IMR-90 (cell line): Measurements from ENCODE around the gene NAA60. TPM values are rescaled to one million over a fixed set of nuclear protein-coding genes. Genes with fewer than 3 reads are reported as not detected.
"Not testable (repeated sequence)": the region's sequence is repeated elsewhere in the genome, so short reads cannot be mapped to it uniquely, and the experiment has no call there.

Source experiments
- ATAC-seq: fragments of 200-7000 bp; cut with Tn5 transposase; 2 replicates; pipeline ENCODE4 v1.9.1; 2020; ENCODE audit warnings: low read depth, mild to moderate bottlenecking, moderate library complexity
- BruUV-seq: library from RNA; stranded (reverse); fragments of 400-500 nt; replicated peaks from 2 replicates; lab custom pipeline; 2021; lab: Mats Ljungman, UMichigan
- CTCF ChIA-PET: fragments of 300-600 bp; formaldehyde crosslinking; extraction: SDS; loops from one replicate; lab custom pipeline; 2021; ENCODE audit warnings: antibody characterized with exemption; lab: Yijun Ruan, JAX
- POLR2A ChIA-PET: fragments of 300-600 bp; sonication (Branson Sonifier 250); formaldehyde crosslinking; loops from one replicate; lab custom pipeline; 2022; ENCODE audit warnings: antibody characterized with exemption; ENCODE audit not compliant: unreplicated experiment; lab: Charles Lee
- DNase-seq: peaks from one replicate; pipeline ENCODE4 v3.0.0; 2013
- H2AFZ ChIP-seq: replicated peaks from 2 replicates; pipeline ENCODE3; 2013; ENCODE audit warnings: low read length, mild to moderate bottlenecking; ENCODE audit not compliant: poor library complexity
- H2AK5ac ChIP-seq: 2 replicates; pipeline ENCODE4 v1.6.1; 2013; ENCODE audit warnings: low read depth, low read length, inconsistent platforms
- H2AK9ac ChIP-seq: replicated peaks from 2 replicates; pipeline ENCODE3; 2013; ENCODE audit warnings: mild to moderate bottlenecking, low read depth, low read length, moderate library complexity; ENCODE audit not compliant: poor library complexity
- H2BK120ac ChIP-seq: 2 replicates; pipeline ENCODE4 v1.6.1; 2013; ENCODE audit warnings: low read depth, low read length, inconsistent platforms
- H2BK15ac ChIP-seq: 3 replicates; pipeline ENCODE4 v1.6.1; 2013; ENCODE audit warnings: low read depth, low read length, inconsistent platforms
- H2BK20ac ChIP-seq: 2 replicates; pipeline ENCODE4 v1.6.1; 2013; ENCODE audit warnings: low read depth, mild to moderate bottlenecking, inconsistent platforms, low read length, moderate library complexity
- H2BK5ac ChIP-seq: 2 replicates; pipeline ENCODE4 v1.6.1; 2013; ENCODE audit warnings: mild to moderate bottlenecking, low read depth, low read length, inconsistent platforms; ENCODE audit not compliant: poor library complexity, severe bottlenecking
- H3K14ac ChIP-seq: replicated peaks from 2 replicates; pipeline ENCODE4 v1.6.1; 2013; ENCODE audit warnings: low read depth, low read length, inconsistent platforms
- H3K18ac ChIP-seq: 2 replicates; pipeline ENCODE4 v1.6.1; 2013; ENCODE audit warnings: low read depth, low read length, control low read depth
- H3K23ac ChIP-seq: 2 replicates; pipeline ENCODE4 v1.6.1; 2013; ENCODE audit warnings: low read depth, low read length, inconsistent platforms
- H3K27ac ChIP-seq: 2 replicates; pipeline ENCODE4 v1.5.1; 2013; ENCODE audit warnings: mild to moderate bottlenecking, control low read depth, low read length; ENCODE audit not compliant: insufficient read depth
- H3K27me3 ChIP-seq: 2 replicates; pipeline ENCODE4 v1.6.1; 2013; ENCODE audit warnings: low read length; ENCODE audit not compliant: control insufficient read depth, insufficient read depth
- H3K36me3 ChIP-seq: 2 replicates; pipeline ENCODE4 v1.6.1; 2013; ENCODE audit warnings: low read length, mixed read lengths; ENCODE audit not compliant: control insufficient read depth, insufficient read depth
- H3K4ac ChIP-seq: 2 replicates; pipeline ENCODE4 v1.6.1; 2013; ENCODE audit warnings: low read depth, low read length, inconsistent platforms
- H3K4me1 ChIP-seq: 2 replicates; pipeline ENCODE4 v1.6.1; 2013; ENCODE audit warnings: low read length, mixed read lengths; ENCODE audit not compliant: control insufficient read depth, insufficient read depth
- H3K4me2 ChIP-seq: 2 replicates; pipeline ENCODE4 v1.6.1; 2013; ENCODE audit warnings: low read depth, mild to moderate bottlenecking, control low read depth, low read length, moderate library complexity
- H3K4me3 ChIP-seq: 2 replicates; pipeline ENCODE4 v1.5.1; 2013; ENCODE audit warnings: low read depth, mild to moderate bottlenecking, control low read depth, low read length, moderate library complexity; ENCODE audit not compliant: insufficient read depth
- H3K56ac ChIP-seq: 2 replicates; pipeline ENCODE4 v1.6.1; 2013; ENCODE audit warnings: low read length, inconsistent platforms; ENCODE audit not compliant: insufficient read depth; ENCODE audit errors: extremely low read depth
- H3K79me1 ChIP-seq, 2 experiments: 2 replicates each; pipeline ENCODE4 v1.6.1; 2013; ENCODE audit warnings: low read length in 2 of 2, inconsistent platforms in 1 of 2, low read depth in 1 of 2
- H3K9ac ChIP-seq: 2 replicates; pipeline ENCODE4 v1.6.1; 2013; ENCODE audit warnings: low read depth, low read length, control low read depth
- H3K9me1 ChIP-seq: 2 replicates; pipeline ENCODE4 v1.6.1; 2013; ENCODE audit warnings: low read length, inconsistent platforms; ENCODE audit not compliant: insufficient read depth
- H3K9me3 ChIP-seq: 2 replicates; pipeline ENCODE4 v1.6.1; 2013; ENCODE audit warnings: low read length; ENCODE audit not compliant: control insufficient read depth, insufficient read depth
- H4K20me1 ChIP-seq: 2 replicates; pipeline ENCODE4 v1.6.1; 2013; ENCODE audit warnings: low read length, inconsistent platforms; ENCODE audit not compliant: insufficient read depth
- H4K5ac ChIP-seq: 2 replicates; pipeline ENCODE4 v1.6.1; 2013; ENCODE audit warnings: mild to moderate bottlenecking, low read depth, low read length, control low read depth
- H4K8ac ChIP-seq, 2 experiments: 2 replicates each; pipeline ENCODE4 v1.6.1; 2013; ENCODE audit warnings: low read depth in 2 of 2, low read length in 2 of 2, control low read depth in 1 of 2, inconsistent platforms in 1 of 2
- H4K91ac ChIP-seq: 2 replicates; pipeline ENCODE4 v1.6.1; 2013; ENCODE audit warnings: low read depth, low read length, inconsistent platforms; ENCODE audit not compliant: insufficient read depth
- WGBS, 2 experiments: methylation state at CpG; one replicate each; pipeline versions ENCODE4 v1.1.5 to v1.1.7; 2013; ENCODE audit warnings: missing lambda C conversion rate in 2 of 2; ENCODE audit not compliant: insufficient read length in 1 of 2; ENCODE audit errors: extremely low coverage in 2 of 2; 5-methylcytosine and 5-hydroxymethylcytosine counted together
- dilution Hi-C: fragments of 300-500 bp; cut with HindIII; formaldehyde crosslinking; loops from one replicate; pipeline ENCODE4 v1.14.3; 2018; ENCODE audit warnings: low sequenced_read_pairs; ENCODE audit not compliant: unreplicated experiment
- in situ Hi-C: fragments of 300-500 bp; cut with MboI; formaldehyde crosslinking; loops from 3 replicates; pipeline ENCODE4 v1.14.3; 2019; ENCODE audit warnings: low sequenced_read_pairs, inconsistent platforms, mixed read lengths
- intact Hi-C: fragments of 100-400 bp; cut with micrococcal nuclease; formaldehyde crosslinking; loops from 2 replicates; pipeline ENCODE4 v1.10.0; 2022
- polyA plus RNA-seq, 3 experiments: library from polyadenylated mRNA; depleted of rRNA; stranded (reverse); fragments of >200 nt; gene quantifications; 2 replicates each; pipeline ENCODE4 v1.2.3, GENCODE V29; 2012; ENCODE audit warnings: low replicate concordance in 1 of 3
- total RNA-seq: library from RNA; depleted of rRNA; stranded (reverse); fragments of >200 nt; gene quantifications from 2 replicates; pipeline ENCODE4 v1.2.3, GENCODE V29; 2012

NAA60 gene
- total and polyA plus RNA-seq, 2 of the 4 experiments (the other 2 are of a cell fraction): 7.5 to 18.0 TPM

GRCh38 chr16:3473596-3473943, 30.1 kb downstream of the NAA60 start:
- H3K9me3 ChIP-seq, H3K4me3 ChIP-seq, H3K4ac ChIP-seq, H2BK5ac ChIP-seq, H3K36me3 ChIP-seq, H2BK120ac ChIP-seq, intact Hi-C loops, H3K27me3 ChIP-seq, H2AK9ac ChIP-seq, DNase-seq, H3K9ac ChIP-seq, CTCF ChIA-PET, H3K27ac ChIP-seq, dilution Hi-C loops, H2AK5ac ChIP-seq, H3K23ac ChIP-seq, H2AFZ ChIP-seq, H4K8ac ChIP-seq, H4K91ac ChIP-seq, H2BK15ac ChIP-seq, H3K18ac ChIP-seq, in situ Hi-C loops, H2BK20ac ChIP-seq, ATAC-seq, H3K14ac ChIP-seq, H3K4me2 ChIP-seq, H4K5ac ChIP-seq, H3K9me1 ChIP-seq, BruUV-seq, H3K4me1 ChIP-seq, H3K56ac ChIP-seq: not testable (repeated sequence)
- POLR2A ChIA-PET: interaction anchor here (0.8 kb wide), 1 partner anchor 30 kb away, joined by 3 read pairs; the partner anchor contains the start of genes NAA60 and ZNF597
- H3K79me1 ChIP-seq: peaks cover 5 to 75% of the 10 kb centered on the region in 2 experiments; a peak in 3 of 4 replicates
- WGBS, 2 experiments: no CpG with 5 or more reads among the region's 3 CpGs
- peaks cover 82% of the 10 kb centered on the region for H4K20me1 ChIP-seq
